ENCODE measurements around the gene SIGLEC7.

SIGLEC7 gene

DNA sequence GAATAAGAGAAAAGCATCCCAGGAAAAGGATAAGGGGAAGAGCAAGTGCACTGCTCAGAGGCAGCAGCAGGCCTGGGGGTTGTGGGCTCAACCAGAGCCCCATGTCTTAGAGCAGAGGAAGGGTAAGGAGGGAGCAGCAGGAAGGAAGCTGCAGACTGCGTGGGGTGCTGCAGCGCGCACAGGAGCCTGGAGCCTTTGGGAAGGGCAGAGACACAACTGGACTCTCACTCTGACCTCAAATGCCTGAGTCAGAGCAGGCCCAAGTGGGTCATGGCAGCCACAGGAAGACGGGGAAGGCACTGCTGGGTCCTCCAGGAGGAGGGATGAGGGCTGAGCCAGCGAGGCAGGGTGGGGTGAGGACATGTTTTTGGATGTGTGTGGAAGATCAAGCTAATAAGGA lies 31.6 kb downstream of the SIGLEC7 start:
- no peak for DNase-seq

DNA sequence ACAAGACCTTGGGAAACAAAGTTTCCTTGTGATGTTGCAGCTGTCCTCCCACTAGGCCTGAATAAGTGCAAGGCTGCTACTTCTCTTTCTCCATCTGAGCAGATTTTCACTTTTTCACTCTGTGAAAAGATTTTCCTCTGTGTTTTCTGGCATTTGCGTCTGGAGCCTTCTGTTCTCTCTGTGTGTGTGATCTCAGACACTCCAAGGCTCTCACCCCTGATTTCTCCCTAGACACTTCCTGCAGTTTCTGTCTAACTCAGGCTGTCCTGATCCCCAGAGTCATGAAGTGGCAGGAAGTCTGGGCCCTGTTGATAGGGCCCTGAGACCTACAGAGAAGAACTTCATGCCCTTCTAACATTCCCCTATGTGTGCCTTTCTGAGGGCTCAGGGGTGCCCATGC lies 37.2 kb downstream of the SIGLEC7 start:
- DNase-seq = no peak

DNA sequence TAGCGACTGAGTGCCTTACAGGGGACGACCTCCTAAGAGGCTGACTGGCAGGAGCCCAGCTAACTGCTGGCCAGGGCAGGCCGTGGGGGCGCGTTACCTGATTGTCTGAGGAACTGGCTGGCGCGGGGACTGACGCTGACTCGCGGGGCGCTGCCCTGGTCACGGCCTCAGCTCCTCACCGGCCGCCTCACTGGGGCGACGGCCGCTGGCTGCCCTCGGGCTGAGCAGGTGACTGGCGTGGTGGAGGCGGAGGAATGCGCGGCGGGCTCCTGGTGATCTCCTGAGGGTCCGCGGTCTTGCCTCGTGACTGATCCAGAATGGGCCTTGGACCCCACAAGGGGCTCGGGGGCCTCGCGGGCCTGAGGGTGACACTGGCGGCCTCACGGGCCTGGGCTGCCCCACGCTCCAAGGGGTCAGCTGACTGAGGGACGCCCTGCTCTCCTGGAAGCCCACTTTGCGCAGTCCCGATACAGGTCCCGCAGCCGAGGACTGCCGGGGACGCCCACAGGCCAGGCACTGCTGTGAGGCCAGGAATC lies 39.3 kb downstream of the SIGLEC7 start:
- DNase-seq = no peak

DNA sequence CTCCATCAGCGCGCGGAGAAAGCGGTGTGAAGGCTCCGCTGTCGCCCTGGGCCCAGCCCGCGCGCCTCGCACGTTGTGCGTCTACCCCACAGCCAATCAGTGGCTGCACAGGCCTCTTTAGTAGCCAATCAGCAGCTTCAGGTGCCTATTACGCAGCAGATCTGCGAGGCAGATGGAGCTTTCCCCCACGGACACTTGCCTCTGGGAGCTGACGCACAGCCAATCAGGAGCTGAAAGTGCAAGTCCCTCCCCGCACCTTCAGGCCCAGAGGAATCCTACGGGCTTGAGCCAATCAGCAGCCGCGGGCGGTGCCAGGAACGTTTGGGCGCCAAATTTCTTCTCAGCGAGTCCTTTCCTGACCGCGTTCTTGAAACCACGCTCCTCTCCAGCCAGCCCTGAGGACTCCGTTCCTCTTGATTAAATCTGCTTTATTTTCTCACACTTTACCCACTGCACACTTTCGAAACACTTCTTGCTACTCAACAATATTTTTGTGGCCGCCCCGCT lies 39.9 kb downstream of the SIGLEC7 start:
- no peak for DNase-seq

DNA sequence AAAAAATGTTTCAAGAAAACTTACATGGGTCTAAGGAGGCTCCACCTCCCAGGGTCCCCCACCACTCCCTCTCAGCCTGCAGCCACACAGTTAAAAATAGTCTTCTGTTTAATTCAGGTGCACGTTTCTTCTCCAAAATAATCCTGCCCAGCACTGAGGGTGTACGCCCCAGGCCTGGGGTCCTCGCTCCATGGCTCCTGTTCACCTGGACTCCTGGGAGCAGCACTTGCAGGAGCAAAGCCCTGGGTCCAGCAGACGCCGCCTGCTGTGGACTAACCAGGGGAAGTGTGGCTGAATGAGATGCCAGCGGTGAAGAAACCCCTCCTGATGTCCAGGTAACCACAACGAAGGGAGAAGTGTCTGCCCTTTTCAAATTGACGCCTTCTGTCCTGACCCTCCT lies 41.5 kb downstream of the SIGLEC7 start:
- no peak for DNase-seq

DNA sequence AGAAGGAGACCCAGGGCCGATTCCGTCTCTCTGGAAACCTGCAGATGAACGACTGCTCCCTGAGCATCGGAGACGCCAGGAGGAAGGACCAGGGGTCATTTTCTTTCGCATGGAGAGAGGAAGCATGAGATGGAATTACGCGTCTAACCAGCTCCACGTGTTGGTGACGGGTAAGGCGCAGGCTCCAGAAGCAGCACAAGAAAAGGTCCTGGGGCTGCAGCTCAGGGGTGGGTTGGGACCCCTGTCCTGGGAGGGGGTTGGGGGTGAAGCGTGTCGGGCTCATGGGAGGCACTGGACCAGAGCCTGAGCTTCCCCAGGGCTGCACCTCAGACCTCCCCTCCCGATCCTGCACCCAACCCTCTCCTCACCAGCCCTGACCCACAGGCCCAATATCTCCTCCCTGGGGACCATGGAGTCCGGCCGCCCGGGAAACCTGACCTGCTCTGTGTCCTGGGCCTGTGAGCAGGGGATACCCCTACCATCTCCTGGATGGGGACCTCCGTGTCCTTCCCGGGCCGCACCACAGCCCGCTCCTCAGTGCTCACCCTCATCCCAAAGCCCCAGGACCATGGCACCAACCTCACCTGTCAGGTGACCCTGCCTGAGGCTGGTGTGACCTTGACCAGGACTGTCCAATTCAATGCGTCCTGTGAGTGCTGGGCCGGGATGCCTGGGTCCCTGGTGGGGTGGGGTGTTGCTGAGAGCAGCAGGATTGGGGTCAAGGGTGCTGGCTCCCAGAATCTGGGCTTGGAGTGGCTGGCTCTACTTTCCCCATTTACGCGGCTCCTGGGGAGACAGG lies 43.2 kb downstream of the SIGLEC7 start:
- DNase-seq = no peak

DNA sequence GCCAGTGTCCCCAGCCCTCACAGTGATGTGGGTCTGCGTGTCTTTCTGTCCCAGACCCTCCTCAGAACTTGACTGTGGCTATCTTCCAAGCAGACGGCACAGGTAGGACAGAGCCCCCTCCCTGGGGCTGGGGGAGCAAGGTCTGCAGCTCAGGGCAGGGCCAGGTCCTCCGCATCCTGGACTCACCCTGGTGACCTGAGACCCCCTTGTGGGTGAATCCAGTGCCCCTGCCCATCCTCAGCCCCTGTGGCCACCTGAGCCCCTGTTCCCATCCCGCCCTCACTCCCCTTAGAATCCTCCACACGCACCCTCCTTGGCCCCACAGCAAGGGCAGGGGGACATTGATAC lies 43.7 kb downstream of the SIGLEC7 start:
- no peak for DNase-seq

DNA sequence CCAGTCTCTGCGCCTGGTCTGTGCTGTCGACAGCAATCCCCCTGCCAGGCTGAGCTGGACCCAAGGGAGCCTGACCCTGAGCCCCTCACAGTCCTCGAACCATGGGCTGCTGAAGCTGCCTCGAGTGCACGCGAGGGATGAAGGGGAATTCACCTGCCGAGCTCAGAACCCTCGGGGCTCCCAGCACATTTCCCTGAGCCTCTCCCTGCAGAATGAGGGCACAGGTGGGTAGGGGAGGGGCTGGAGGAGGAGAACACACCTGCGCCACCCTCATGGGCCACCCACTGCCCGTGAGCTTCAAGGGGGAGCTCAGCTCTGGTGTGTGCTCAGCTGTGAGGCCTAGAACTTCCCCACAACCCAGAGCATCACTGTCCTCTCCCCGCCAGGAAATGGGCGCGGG lies 44.2 kb downstream of the SIGLEC7 start:
- DNase-seq = no peak

DNA sequence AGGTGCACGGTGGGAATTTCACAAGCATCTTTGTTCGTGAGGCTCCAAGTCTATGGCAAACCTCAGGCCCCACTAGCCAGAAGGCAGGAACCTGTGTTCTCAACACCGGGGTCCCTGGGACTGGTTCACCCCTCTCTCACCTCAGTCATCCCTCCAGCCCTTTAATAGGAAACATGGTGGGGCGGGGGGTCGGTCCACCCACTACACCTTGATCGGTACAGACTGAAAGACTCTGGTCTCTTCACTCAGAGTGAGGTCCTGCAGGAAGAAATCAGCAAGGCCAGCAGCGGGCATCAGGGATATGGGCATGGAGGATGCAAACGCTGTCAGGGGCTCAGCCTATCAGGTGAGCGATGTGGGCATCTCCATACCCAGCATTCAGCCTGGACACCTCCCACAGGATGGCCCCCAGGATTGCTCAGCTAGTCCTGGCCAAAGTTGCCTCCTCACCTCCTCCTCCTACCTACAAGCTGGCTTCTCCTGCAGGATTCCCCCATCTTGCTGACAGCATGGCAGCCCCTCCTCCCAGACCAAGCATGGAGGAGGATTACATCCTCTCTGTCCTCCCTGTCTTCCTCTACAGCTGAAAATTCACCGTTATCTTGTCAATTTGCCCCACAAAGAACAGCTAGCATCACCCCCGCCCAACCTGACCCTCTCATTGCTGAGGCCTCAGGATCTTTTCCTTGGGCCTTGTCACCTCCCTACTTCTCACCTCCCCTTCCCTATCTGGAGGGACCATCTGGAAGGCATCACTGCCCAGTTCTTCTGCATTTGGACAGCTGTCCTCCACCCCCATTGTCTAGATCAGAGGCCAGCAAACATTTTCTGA lies 45.5 kb downstream of the SIGLEC7 start:
- no peak for DNase-seq

DNA sequence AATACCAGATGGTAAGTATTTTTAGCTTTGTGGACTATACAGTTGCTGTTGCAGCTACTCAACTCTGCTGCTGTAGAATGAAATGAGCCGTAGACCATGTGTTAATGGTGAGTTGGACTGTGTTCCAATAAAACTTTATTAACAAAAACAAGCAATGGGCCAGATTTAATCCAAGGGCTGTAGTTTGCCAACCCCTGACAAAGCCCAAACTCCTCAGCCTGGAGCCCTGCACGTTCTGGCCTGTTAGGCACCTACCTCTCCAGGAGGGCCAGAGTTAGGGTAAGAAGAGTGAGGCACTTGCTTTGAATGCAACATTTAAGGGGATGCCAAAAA lies 46.1 kb downstream of the SIGLEC7 start:
- DNase-seq = no peak

DNA sequence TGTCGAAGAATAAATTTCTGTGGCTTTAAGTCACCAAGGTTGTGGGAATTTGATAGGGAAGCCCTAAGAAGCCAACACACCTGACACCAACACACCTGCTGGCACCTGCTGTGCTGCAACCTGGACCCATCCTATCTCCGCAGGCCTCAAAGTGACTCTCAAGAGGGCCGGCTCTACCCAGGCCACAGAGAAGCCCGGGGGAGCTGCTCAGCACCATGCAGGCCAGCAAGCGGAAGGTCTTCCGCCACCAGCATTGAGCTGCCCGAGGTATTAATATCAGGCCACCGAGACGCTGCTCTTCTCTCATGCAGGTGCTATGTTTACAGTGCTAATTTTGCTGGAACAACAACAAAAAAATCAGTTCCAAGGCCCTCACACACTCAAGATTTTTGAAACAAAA lies 50.6 kb downstream of the SIGLEC7 start:
- no peak for DNase-seq

DNA sequence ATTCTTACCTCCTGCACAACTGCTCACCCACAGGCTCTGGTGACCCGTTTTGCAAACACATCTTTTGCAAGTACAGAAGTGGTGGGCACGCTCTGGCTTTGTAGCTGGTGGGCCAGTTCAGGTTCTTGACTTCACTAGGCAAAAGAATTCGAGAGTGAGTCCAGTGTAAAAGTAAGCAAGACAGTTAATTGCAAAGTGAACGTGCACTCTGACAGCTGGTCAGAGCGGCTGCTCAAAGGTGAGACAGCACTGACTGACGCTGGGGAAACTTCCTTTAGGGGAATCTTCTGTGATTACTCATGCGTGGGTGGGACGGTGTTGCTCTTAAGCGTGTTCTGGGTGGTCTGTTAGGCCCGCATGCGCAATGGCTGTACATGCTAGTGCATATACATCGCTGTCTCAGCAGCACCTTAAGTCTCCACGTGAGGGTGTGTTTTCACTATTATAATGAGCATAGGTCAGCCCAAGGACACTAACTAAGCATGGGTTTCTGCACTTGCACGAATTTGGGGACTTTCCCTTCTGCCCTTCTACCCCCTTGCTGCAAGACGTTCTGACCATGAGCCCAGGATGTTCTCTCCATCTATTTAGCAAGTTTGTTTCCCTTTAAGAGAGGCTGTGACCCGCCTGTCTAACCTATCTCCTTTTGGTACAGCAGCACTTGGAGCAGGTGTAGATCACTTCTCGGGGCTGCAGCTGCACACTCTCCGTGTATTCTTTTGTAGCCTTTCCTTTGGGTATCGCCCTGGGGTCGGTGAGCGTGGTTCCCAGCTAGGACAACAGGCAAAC lies 52.6 kb downstream of the SIGLEC7 start:
- DNase-seq = no peak

DNA sequence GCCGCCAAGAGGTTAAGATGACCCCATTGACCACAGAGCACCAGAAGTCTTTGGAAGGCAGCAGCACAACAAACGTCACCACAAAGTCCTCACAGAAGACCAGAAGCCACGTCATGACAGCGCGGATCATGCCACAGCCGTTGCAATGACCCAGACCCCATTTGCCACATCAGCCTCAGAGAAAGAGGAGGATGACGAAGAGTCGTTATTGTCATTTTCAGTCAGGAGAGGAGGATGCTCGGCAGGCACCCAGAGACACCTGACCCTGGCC lies 53.1 kb downstream of the SIGLEC7 start:
- no peak for DNase-seq

DNA sequence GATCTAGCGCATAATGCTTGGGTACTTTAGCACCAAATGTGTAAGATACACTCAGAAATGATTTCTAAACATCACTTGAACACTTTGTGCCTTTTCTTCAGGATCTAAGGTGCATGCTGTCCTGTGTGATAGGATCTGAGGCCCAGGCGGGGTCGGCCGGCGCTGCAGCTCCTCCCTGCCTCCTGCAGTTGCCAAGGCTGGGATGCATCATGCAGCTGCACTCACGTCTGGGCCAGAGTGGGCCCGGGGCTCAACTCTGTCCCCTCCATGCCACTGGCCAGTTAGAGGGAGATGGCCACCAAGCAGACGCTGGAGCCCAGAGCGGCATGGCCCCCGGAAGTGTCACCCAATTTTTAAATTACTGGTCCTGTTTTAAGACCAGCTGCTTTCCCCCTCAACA lies 53.5 kb downstream of the SIGLEC7 start:
- DNase-seq = no peak

DNA sequence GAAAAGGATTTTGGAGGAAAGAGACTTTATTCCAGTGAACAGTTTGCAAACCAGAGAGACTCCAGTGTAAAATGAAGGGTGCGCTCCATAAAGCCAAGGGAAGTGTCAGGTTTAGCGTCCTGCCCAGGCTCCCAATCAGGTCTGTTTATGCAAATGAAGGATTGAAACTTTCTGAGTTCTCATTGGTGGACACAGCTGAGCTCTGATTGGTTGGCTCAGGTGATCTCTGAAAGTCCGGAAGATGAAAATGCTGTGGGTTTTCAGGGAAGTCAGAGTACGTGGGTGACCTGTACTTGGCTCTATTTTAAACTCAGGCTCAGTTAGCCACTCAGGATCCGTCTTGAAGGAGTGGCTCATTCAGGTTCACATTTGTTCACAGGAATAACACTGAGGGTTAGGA lies 54.1 kb downstream of the SIGLEC7 start:
- DNase-seq = no peak

DNA sequence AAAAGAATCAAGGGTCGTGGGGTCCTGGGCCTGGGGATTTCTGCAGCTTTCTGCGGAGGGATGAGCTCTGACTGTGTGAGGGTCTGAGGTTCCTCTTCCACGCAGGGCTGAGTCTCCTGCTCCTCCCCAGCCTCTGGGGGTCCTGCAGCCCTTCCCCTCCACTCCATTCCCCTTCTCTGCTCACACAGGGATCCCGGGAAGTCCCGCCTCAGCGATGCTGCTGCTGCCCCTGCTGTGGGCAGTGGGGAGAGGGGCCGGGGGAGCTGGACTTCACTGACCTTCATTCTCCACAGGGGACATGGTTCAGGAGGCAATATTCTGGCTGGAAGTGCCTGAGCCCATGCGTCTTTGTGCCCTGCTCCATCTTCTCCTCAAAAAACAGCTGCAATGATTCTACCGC lies 56.5 kb downstream of the SIGLEC7 start:
- no peak for DNase-seq

DNA sequence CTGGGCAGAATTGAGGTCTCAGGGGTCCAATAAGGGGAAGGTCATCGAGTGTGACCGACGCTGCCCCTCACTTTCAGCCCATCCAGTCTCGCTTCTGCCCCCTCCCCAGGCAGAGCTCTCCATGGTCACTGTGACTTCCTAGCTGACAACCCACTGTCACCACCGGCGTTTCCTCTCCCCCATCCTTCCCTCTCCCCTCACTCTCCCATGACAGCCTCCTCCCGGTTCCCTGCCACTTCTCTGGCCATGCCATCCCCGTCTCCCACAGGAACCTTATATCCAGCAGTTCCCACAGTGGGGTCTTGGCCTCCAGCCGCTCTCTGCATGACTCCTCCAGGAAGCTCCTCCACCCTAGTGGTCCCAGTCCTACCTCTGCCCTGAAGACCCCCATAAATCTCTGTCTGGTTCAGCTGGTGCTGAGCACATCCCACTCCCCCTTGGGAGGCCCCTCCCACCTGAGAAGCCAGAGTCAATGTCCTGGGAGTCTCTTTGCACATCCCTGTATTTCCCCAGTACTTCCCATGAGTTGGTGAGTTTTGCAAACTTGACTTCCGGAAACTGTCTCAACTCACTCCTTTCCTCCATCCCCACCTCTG lies 58.1 kb downstream of the SIGLEC7 start:
- no peak for DNase-seq

DNA sequence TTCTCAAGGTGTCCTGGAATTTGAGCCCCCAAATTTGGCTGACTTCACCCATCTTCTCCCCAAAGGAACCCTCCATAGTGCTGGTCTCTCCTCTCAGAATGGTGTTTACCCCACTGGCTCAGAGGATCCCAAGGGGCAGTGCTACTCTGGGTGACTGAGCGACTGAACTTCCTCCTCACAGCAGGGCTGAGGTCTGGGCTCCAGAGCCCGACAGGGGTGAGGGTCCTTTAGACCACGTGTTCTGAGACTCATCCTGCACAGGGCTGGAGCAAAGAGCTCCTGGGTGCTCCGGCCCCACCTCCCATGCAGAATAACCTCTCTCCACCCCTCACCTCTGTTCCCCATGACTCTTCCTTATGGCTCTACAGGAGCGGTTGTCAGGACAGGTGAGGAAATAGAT lies 59.6 kb downstream of the SIGLEC7 start:
- no peak for DNase-seq
